K562 (cell line): ENCODE measurements around the gene CHD6. TPM values are rescaled to one million over a fixed set of nuclear protein-coding genes. Genes with fewer than 3 reads are reported as not detected.
A peak's percentile ranks its signal among the peaks of the same experiment; 100 is the strongest.

Experiments
- ATAC-seq: fragments of 200-7000 bp; cut with Tn5 transposase; 3 replicates; pipeline ENCODE4 v1.9.1; 2020; ENCODE audit warnings: moderate library complexity
- BruUV-seq: library from RNA; stranded (reverse); fragments of 400-500 nt; replicated peaks from 2 replicates; lab custom pipeline; 2021; lab: Mats Ljungman, UMichigan
- CTCF ChIA-PET: fragments of 300-600 bp; formaldehyde crosslinking; extraction: SDS; loops from one replicate; lab custom pipeline; 2021; ENCODE audit warnings: low intra/inter-chr PET ratio; lab: Yijun Ruan, JAX
- POLR2A ChIA-PET: fragments of 300-600, 350-650 bp; sonication (Branson Sonifier 250); formaldehyde crosslinking; extraction: SDS; loops from one replicate; lab custom pipeline; 2021; ENCODE audit warnings: antibody characterized with exemption, inconsistent platforms; lab: Yijun Ruan, JAX
- DNase-seq, 4 experiments: peaks; one replicate each; pipeline versions ENCODE4 v3.0.0 to v3.0.0-alpha.2; 2011 to 2018; ENCODE audit warnings: low spot score in 3 of 4, mixed read lengths in 3 of 4; ENCODE audit errors: extremely low read depth in 1 of 4
- FAIRE-seq: peaks from 2 replicates; lab custom pipeline; 2011; peaks lifted over from hg19 to GRCh38; lab: Jason Lieb, UNC
- H2AFZ ChIP-seq: 2 replicates; pipeline ENCODE4 v1.6.0; 2011; ENCODE audit warnings: low read depth, low read length, control low read depth, inconsistent platforms
- H3K27ac ChIP-seq: fragments of 200-600 bp; 3 replicates; pipeline ENCODE4 v1.8.0; 2011; ENCODE audit warnings: low read depth, mild to moderate bottlenecking, control low read depth, inconsistent platforms, low read length, moderate library complexity, mixed read lengths; ENCODE audit errors: extremely low read depth
- H3K27me3 ChIP-seq, 2 experiments: fragments of 300-600 bp in 1 of 2; 2 replicates in 1 of 2; 3 replicates in 1 of 2; pipeline versions ENCODE4 v1.6.0 to v1.8.0; 2011; ENCODE audit warnings: inconsistent platforms in 2 of 2, low read length in 2 of 2, mild to moderate bottlenecking in 1 of 2, mixed read lengths in 1 of 2, moderate library complexity in 1 of 2; ENCODE audit not compliant: control insufficient read depth in 2 of 2, insufficient read depth in 2 of 2
- H3K36me3 ChIP-seq: fragments of 300-600 bp; 3 replicates; pipeline ENCODE4 v1.8.0; 2011; ENCODE audit warnings: mild to moderate bottlenecking, low read length, inconsistent platforms; ENCODE audit not compliant: control insufficient read depth, insufficient read depth
- H3K4me1 ChIP-seq, 2 experiments: fragments of 200-600 bp in 1 of 2; replicated peaks in 1 of 2; 2 replicates in 1 of 2; 3 replicates in 1 of 2; pipeline versions ENCODE4 v1.5.1 to v1.8.0; 2011; ENCODE audit warnings: inconsistent platforms in 2 of 2, low read length in 2 of 2, mild to moderate bottlenecking in 1 of 2, mixed read lengths in 1 of 2, moderate library complexity in 1 of 2; ENCODE audit not compliant: control insufficient read depth in 2 of 2, insufficient read depth in 2 of 2
- H3K4me2 ChIP-seq: 2 replicates; pipeline ENCODE4 v1.6.1; 2011; ENCODE audit warnings: low read length, control low read depth, inconsistent platforms, mixed read lengths; ENCODE audit not compliant: insufficient read depth
- H3K4me3 ChIP-seq: fragments of 200-600 bp; sonication (generic), shearing (Covaris generic); 2 replicates; pipeline ENCODE4 v1.5.1; 2016; ENCODE audit warnings: control low read depth, inconsistent platforms
- H3K79me2 ChIP-seq: fragments of 200-600 bp; 3 replicates; pipeline ENCODE4 v1.8.0; 2011; ENCODE audit warnings: low read length, inconsistent platforms; ENCODE audit not compliant: control insufficient read depth, insufficient read depth
- H3K9ac ChIP-seq, 2 experiments: 2 replicates each; pipeline versions ENCODE4 v1.6.0 to v1.6.1; 2011; ENCODE audit warnings: low read depth in 2 of 2, low read length in 2 of 2, control low read depth in 1 of 2, inconsistent platforms in 1 of 2, mild to moderate bottlenecking in 1 of 2, mixed read lengths in 1 of 2; ENCODE audit not compliant: insufficient read depth in 1 of 2
- H3K9me1 ChIP-seq: one replicate; pipeline ENCODE4 v1.6.0; 2011; ENCODE audit warnings: inconsistent platforms, mild to moderate bottlenecking, low read length, moderate library complexity; ENCODE audit not compliant: control insufficient read depth, insufficient read depth
- H3K9me3 ChIP-seq: replicated peaks from 2 replicates; pipeline ENCODE4 v1.5.1; 2011; ENCODE audit warnings: low read depth, low read length, inconsistent platforms; ENCODE audit not compliant: control insufficient read depth, insufficient read depth
- H4K20me1 ChIP-seq: replicated peaks from 2 replicates; pipeline ENCODE4 v1.6.1; 2011; ENCODE audit warnings: low read length, inconsistent platforms, mixed read lengths; ENCODE audit not compliant: control insufficient read depth, insufficient read depth
- ARNT ChIP-seq, 2 experiments: fragments of 450-650 bp; IDR thresholded peaks; 2 replicates each; pipeline ENCODE4 v1.6.1; 2016; ENCODE audit warnings: mild to moderate bottlenecking in 1 of 2
- BACH1 ChIP-seq: fragments of 200-800 bp; sonication (Bioruptor generic); IDR thresholded peaks from 2 replicates; pipeline ENCODE4 v1.6.1; 2016; ENCODE audit warnings: missing genetic modification characterization, missing compliant biosample characterization
- CBX3 ChIP-seq, 2 experiments: IDR thresholded peaks; 1 replicate in 1 of 2; 2 replicates in 1 of 2; pipeline ENCODE4 v1.6.1; 2012; ENCODE audit warnings: inconsistent platforms in 2 of 2, low read length in 2 of 2, borderline replicate concordance in 1 of 2, control low read depth in 1 of 2
- CREBBP ChIP-seq: IDR thresholded peaks from one replicate; pipeline ENCODE4 v1.6.1; 2012; ENCODE audit warnings: low read depth, mild to moderate bottlenecking, control low read depth, inconsistent platforms, low read length
- CSDE1 ChIP-seq, 2 experiments: fragments of 450-650 bp; IDR thresholded peaks; 2 replicates each; pipeline ENCODE4 v1.6.1; 2016; ENCODE audit warnings: mild to moderate bottlenecking in 1 of 2
- HNRNPLL ChIP-seq: fragments of 200-400 bp; formaldehyde crosslinking; IDR thresholded peaks from 2 replicates; pipeline ENCODE4 v1.6.1; 2017; ENCODE audit warnings: low read length, low read depth, mild to moderate bottlenecking; ENCODE audit not compliant: poor library complexity, severe bottlenecking
- IFI16 ChIP-seq: fragments of 250-450 bp; sonication (Bioruptor Pico); IDR thresholded peaks from 2 replicates; pipeline ENCODE4 v2.1.2; 2022; ENCODE audit warnings: mild to moderate bottlenecking, inconsistent platforms
- PHF21A ChIP-seq: fragments of 450-650 bp; IDR thresholded peaks from 2 replicates; pipeline ENCODE4 v1.6.1; 2017; ENCODE audit warnings: low read depth, borderline replicate concordance
- SOX6 ChIP-seq: fragments of 450-650 bp; IDR thresholded peaks from 2 replicates; pipeline ENCODE4 v1.6.1; 2014; ENCODE audit warnings: mild to moderate bottlenecking
- TAF1 ChIP-seq: IDR thresholded peaks from 2 replicates; pipeline ENCODE4 v1.6.1; 2011; ENCODE audit warnings: mild to moderate bottlenecking, low read length, moderate library complexity; ENCODE audit not compliant: insufficient read depth, control insufficient read depth, severe bottlenecking; ENCODE audit errors: extremely low read depth
- ZBTB17 ChIP-seq: fragments of 450-650 bp; formaldehyde crosslinking; IDR thresholded peaks from 2 replicates; pipeline ENCODE4 v1.4.0; 2020; ENCODE audit warnings: mild to moderate bottlenecking
- ZNF324 ChIP-seq: fragments of 250-450 bp; sonication (Bioruptor Pico); IDR thresholded peaks from 2 replicates; pipeline ENCODE4 v1.4.0; 2020; ENCODE audit warnings: mild to moderate bottlenecking
- ZNF407 ChIP-seq: fragments of 450-650 bp; IDR thresholded peaks from 2 replicates; pipeline ENCODE4 v1.6.1; 2016; ENCODE audit warnings: low read depth
- ZNF707 ChIP-seq: fragments of 250-450 bp; sonication (Bioruptor Pico); conservative IDR thresholded peaks from 2 replicates; pipeline ENCODE4 v1.8.0; 2022; ENCODE audit warnings: inconsistent platforms, mild to moderate bottlenecking, moderate library complexity
- WGBS: fragments of 100-300 bp; shearing (Covaris generic); methylation state at CpG from one replicate; pipeline ENCODE4 v1.1.6; 2016; ENCODE audit warnings: low coverage, mixed read lengths; ENCODE audit not compliant: insufficient coverage; ENCODE audit errors: missing lambda C conversion rate; 5-methylcytosine and 5-hydroxymethylcytosine counted together
- in situ Hi-C: fragments of 300-500 bp; cut with MboI; formaldehyde crosslinking; loops from 4 replicates; pipeline ENCODE4 v1.15.0; 2018; ENCODE audit warnings: inconsistent platforms, mixed read lengths
- intact Hi-C: fragments of 100-400 bp; cut with micrococcal nuclease; formaldehyde crosslinking; loops from 2 replicates; pipeline ENCODE4 v1.14.2; 2022
- polyA plus RNA-seq, 8 experiments: library from polyadenylated mRNA; depleted of rRNA in 4 of 8; stranded (reverse) in 5 of 8; unstranded in 3 of 8; fragments of >200 nt; fragmentation: Nextera tagmentation in 2 of 8; fragmentation: Illumina TruSeq in 1 of 8; extraction: Ambion mirVana in 2 of 8; extraction: Trizol in 1 of 8; gene quantifications; 2 replicates each; pipeline versions ENCODE4 v1.2.1 to v1.2.3, GENCODE V29; 2011 to 2014; ENCODE audit warnings: inconsistent platforms in 1 of 8, missing spikeins in 1 of 8
- total RNA-seq, 7 experiments: library from RNA; depleted of rRNA in 6 of 7; stranded (reverse); fragments of >200 nt in 6 of 7; fragmentation: Illumina TruSeq in 2 of 7; extraction: Trizol in 2 of 7; gene quantifications; 2 replicates each; pipeline versions ENCODE4 v1.2.1 to v1.2.3, GENCODE V29; 2011 to 2021; ENCODE audit warnings: low replicate concordance in 1 of 7

Gene CHD6
- total and polyA plus RNA-seq, 9 of the 15 experiments (the other 6 are each of a cell fraction or from before 2014, with no cell fraction given) = 3.9 to 24.2 (median 12.8) TPM

- Histone ChIP-seq H3K4me2 (no peak overlapping the region), H3K27me3 (no peaks in the 10 kb centered on the region), H3K27ac (no peak overlapping the region), H3K36me3 (peaks cover 39% of the 10 kb centered on the region; the same call in 2 of the 3 replicates), H3K9ac (no peak overlapping the region), H3K9me1 (no peaks in the 10 kb centered on the region), H4K20me1 (no peaks in the 10 kb centered on the region), H3K4me3 (no peak overlapping the region), H3K79me2 (no peaks in the 10 kb centered on the region), H2AFZ (no peak overlapping the region), H3K9me3 (no peaks in the 10 kb centered on the region), H3K4me1 (no peaks in the 10 kb centered on the region; a peak in 1 of 5 replicates)
- DNase-seq (no peak), FAIRE-seq (peak; percentile 51), ATAC-seq (no peak)
- 82% methylated on average over 6 of the region's 6 CpGs for WGBS
- CTCF ChIA-PET = no interaction called here
- in situ Hi-C loops (no loop called here), intact Hi-C loops (no loop called here)
- BruUV-seq = no TSS peak
- POLR2A ChIA-PET = interaction anchor here (1.5 kb wide), 1 partner anchor 12 kb away, joined by 7 read pairs; no protein-coding TSS in a partner anchor
- no peak for TF ChIP-seq ZNF707
- no peak for TF ChIP-seq BACH1 (tag)
- no peak for TF ChIP-seq HNRNPLL
- TF ChIP-seq CREBBP = no peak
- no peak for TF ChIP-seq SOX6
- TF ChIP-seq IFI16 = no peak
- TF ChIP-seq ZNF324 (CRISPR knock-in tag) = no peak
- no peak for TF ChIP-seq ARNT (IDR thresholded peaks at IDR 0.05)
- TF ChIP-seq CSDE1 (IDR thresholded peaks at IDR 0.05) = no peak
- TF ChIP-seq CBX3 (IDR thresholded peaks at IDR 0.05; ENCODE audit: borderline replicate concordance in 1 of 2, low read length in 2 of 2) = no peak
- TF ChIP-seq PHF21A = no peak
- TF ChIP-seq ZNF407 = no peak
- no peak for TF ChIP-seq TAF1
- no peak for TF ChIP-seq ZBTB17
These were observed 135.3 kb downstream of the CHD6 start for GRCh38 chr20:41482647-41483552.
